ENCODE results near the gene OXCT2.
A peak's percentile ranks its signal among the peaks of the same experiment; 100 is the strongest.
"Not testable (repeated sequence)": the region's sequence is repeated elsewhere in the genome, so short reads cannot be mapped to it uniquely, and the experiment has no call there.

The OXCT2 gene

DNA sequence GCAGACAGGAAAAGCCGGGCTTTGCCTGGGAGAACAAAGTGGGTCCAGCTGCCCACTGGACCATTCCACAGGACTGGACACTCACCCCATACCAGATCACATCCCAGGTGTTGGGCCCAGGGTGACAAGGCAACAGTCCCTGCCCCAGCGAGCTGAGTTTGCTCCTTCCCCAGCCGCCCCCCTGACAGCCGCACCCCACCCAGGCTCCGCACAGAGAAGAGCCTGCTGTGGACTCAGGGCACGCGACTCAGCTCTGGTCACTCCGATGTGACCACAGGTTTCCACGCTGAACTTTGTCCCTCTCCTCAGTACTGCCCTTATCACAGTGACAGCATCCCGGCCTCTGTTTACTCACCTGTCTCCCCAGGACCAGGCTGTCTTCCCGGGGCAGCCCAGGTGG is 16.3 kb upstream of the OXCT2 start:
- DNase-seq (ENCODE audit: low spot score), result no peak

DNA sequence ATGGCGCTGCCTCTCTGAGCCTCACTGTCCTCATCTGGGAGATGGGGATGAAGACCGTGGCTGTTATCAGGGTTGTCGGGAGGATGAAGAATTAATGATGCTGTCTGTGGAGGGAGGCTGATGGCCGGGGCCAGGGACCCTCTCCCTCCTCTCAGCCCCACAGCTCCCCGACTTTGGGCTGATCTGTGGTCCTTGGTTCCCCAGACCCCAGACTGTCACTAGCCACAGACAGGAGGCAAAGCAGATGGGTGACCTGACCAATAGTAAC is 15.9 kb upstream of the OXCT2 start:
- DNase-seq (ENCODE audit: low spot score), result not testable (repeated sequence)

DNA sequence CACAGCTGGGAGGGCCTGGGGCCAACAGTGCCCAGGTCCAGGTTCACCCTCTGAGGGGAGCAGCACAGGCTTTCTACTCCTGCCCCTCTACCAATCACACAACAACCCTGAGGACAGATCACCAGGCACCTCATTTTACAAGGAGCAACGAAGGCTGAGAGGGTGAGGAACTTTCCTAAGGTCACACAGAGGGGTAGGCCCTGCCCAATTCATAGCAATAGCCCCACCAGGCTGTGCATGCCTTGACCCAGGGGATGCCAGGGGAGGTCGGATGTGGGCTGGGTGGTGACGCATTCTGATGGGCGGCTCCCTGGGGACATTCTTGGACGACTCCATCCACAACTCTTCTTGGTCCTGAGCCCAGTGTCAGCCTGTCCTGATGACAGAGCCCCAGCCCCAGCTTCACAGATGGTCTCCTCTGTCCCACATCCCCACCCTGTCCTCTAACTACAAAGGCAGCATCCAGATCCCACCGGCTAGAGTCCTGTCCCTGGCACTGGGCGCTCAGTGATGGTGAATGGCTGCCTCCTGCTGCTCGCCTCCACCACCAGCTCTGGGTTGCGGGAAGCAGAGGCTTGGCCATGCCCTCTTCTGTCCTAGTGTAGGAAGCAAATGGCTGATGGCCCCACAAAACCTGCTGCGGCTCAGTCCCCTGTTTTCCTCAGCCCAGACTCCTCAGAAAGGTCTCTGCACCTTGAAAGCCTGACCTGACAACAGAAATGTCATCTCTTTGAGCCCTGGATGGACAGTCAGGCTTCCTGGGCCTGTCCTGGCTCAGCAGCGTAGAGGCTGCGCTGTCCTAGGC is 15.4 kb upstream of the OXCT2 start:
- not testable (repeated sequence) for DNase-seq (ENCODE audit: low spot score)

DNA sequence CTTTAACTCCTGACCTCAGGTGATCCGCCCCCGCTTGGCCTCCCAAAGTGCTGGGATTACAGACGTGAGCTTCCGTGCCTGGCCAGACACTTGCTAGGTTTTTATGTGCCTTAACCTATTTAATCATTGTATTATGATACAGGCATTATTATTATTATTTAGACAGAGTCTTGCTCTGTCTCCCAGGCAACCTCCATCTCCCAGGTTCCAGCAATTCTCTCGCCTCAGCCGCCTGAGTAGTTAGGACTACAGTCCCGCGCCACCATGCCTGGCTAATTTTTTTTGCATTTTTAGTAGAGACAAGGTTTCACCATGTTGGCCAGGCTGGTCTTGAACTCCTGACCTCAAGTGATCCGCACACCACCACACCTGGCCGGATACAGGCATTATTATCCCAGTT is 11.5 kb upstream of the OXCT2 start:
- DNase-seq (ENCODE audit: low spot score), result not testable (repeated sequence)

DNA sequence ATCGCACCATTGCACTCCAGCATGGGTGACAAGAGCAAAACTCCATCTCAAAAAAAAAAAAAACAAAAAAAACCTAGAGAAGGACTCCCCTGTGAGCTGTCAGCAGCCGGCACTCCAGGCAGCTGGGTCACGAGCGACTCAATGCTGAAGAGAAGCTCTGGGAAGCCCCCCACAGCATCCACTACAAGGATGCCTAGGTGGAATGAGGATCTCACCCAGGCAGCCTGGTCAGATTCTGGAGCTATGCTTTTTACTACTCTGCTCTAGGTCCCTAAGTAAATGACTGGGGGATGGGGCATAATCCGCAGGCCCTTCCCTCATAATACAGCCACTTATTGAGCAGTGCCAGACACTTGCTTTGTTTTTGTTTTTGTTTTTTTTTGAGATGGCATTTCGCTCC is 11.0 kb upstream of the OXCT2 start:
- DNase-seq (ENCODE audit: low spot score), result no peak

DNA sequence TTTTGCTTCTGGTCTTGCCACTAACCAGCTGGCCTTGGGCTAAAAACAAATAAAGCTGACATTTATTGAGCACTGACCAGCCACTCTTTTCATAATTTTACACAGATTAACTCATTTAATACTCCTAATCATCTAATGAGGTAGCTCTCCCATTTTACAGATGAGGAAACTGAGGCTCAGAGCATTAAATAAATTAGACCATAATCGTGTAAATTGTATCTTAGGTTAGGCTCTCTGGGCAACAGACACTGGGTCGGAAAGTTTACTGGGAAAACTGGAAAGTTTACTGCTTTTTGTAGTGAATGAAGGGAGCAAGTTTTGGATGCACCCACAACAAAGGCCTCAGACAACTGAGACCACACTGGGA is 10.2 kb upstream of the OXCT2 start:
- no peak for DNase-seq (ENCODE audit: low spot score)

DNA sequence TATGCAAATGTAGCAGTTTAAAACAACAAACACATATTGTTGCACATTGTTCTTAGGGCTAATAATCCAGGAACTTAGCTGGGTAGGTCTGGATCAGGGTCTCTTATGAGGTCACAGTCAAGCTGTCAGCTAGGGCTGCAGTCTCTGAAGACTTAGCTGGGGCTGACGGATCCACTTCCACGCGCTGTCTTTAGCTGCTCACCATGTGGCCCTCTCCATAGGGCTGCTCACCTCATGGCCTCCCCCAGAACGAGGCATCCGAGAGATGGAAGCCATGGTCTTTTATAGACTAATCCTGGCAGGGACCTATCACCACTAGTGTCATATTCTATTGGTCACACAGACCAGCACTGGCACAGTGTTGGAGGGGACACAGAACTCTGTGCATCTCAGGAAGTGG is 8.7 kb upstream of the OXCT2 start:
- peak; percentile 20 for DNase-seq (ENCODE audit: low spot score)

DNA sequence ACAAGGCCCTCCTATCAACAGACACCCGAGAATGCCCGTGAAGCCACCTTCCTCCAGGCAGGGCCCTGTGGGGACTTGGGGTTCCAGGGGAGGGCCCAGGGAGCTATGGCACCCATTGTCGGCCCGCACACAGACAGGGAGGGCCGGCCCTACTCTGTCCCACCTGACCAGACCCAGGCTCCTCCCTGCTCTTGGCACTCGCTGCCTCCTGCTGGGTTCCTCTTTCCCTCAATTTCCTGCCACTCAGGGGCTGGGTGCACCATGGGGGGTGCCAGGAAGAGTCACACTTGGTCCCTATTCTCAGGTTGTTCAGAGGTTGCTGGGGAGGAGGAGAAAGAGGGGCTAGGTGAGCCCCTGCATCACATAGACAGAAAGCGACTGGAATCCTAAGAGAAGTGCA is 8.0 kb upstream of the OXCT2 start:
- no peak for DNase-seq (ENCODE audit: low spot score)

DNA sequence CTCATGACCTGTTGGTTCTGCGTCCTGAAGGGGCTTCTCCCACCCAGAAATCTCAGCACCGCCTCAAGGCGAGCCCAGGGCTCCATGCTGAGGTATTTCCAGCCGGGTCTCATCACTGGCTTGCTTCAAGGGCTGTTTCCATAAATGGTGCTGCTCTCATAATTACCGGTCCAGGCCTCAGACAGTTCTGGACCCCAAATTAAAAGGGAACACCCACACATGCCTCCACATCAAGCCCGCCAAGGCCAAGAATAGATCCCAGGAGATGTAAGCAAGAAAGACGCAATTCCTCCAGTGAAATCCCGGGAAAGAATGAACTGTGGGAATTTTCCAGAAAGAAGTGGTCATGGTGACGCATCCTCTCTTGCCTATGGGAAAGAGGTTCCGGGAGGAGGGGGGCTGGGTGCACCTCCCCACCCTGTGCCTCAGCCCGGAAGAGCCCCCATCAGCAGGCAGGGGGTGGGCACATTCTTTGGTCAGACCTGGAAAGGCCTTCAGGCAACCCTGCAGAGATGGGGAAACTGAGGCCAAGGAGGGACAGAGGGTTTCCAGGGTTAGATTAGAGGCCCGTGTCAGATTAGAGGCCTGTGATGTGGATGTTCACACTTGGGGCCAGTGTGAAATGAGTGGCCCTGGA is 7.4 kb upstream of the OXCT2 start:
- not testable (repeated sequence) for DNase-seq (ENCODE audit: low spot score)

DNA sequence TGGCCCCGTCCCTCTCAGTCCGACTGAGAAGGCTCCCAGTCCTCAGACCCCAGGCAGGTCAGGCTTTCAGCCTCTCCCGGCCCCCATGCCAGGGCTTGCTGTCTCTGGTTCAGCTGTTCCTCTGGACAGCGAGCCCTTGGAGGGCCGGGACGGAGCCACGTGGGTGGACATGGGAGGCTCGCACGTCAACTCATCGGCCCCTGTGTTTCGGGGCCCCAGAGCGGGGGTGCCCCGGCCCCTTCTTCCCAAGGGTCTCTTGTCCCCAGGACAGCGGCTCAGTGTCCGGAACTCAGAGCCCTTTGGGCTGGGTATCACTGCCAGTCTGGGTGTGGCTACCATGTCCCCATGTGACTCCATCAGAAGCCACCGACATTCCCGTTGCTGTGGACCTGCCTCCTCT is 6.7 kb upstream of the OXCT2 start:
- DNase-seq (ENCODE audit: low spot score), result not testable (repeated sequence)

DNA sequence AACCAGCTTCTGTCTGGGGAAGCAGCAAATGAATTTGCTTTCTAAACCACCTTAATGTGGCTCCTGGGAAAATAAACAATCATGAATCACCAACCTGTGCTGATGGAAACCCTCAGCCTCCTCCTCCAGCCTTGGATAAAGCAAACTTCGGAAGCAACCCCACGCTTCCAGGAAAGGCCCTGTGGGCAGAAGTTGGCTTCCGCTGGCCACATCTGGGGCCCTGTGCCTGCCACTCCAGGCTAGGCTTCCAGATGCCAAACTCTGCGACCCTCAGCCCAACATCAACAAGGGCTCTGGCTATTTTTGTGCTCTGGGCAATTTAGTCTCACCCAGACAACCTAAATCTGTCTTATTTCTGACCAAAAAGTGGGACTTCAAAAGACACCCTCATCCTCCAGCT is 6.2 kb upstream of the OXCT2 start:
- peak; percentile 57 for DNase-seq (ENCODE audit: low spot score)

DNA sequence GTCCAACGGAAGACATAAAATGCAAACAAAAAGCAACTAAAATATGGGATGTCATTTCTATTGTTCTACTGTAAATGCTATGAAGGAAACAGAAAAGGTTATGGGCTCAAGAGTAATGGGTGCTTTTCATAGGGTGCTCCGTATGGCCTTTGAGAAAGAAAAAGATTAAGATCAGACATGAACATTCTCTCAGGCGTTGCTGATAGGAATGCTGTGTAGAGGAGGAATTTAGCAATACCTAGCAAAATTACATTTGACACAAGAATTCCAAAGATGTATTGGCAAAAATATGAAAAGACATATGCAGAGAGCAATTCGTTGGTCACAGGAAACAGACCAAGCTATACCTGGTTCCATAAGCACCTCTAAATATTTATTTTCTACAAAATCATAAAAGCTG is 5.7 kb upstream of the OXCT2 start:
- DNase-seq (ENCODE audit: low spot score), result no peak

DNA sequence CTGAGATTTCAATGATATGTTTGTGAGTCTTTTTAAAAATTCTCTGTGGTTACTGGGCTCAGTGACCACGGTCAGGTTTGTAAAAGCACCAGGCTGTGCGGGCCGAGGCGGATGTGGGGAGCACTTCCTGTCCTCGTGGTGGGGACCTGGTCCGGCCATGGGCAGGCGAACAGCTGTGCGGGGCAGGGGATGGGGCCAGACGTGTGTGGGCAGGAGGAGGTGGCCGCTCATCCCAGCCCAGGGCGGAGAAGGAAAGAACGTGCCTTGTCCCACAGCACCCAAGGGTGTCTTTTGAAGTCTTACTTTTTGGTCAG is 5.2 kb upstream of the OXCT2 start:
- no peak for DNase-seq (ENCODE audit: low spot score)

DNA sequence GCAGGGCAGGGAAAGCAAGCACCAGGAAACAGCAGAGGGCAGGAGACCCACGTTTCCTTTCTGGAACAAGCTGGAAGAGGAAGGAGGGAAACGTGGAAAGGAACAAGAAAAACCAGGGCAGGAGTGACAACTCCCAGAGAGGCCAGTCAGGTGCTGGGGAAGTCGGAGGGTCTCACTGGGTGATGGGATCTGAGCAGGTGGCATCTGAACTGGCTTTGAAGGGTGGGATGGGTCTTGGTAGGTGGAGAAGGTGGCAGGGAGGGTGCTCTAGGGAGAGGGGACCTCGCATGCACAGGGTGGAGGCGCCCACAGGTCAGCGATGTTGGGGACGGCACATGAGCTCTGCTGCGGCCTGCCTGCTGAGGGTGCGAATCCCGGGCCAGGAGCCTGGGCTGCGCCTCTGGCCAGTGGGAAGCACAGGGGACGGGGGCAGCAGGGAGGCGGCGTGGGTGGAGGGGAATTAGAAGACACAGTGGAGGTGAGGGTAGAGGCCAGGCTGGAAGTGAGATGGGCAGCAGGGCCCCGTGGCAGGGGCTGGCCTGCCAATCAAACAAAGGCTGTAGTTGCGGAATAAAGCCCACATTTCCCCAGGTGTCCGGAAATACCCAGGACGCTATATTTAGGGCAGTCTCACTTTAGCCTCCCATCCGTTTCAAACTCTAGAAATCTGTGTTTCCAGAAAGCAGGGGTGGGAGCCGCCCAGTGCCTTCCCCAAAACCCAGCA is 4.7 kb upstream of the OXCT2 start:
- DNase-seq (ENCODE audit: low spot score), result not testable (repeated sequence)

DNA sequence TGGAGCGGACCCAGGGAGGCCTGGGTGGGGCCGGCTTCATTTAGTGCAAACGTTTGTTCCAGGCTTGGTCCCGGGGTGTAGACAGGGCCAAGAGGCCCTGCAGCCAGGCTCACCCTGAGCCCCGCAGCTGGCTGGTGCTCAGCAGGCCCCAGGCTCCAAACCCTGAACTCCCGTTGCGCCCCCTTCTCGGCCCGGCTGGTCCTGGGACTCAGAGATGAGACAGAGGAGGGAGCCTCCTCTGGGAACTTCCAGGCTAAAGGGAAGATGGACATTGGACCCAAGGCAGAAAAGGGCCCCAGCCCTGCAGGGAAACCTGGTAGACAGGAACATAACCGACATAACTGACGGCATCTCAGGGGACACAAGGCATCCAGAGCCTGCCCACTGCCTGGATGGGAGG is 4.0 kb upstream of the OXCT2 start:
- DNase-seq (ENCODE audit: low spot score), result not testable (repeated sequence)

DNA sequence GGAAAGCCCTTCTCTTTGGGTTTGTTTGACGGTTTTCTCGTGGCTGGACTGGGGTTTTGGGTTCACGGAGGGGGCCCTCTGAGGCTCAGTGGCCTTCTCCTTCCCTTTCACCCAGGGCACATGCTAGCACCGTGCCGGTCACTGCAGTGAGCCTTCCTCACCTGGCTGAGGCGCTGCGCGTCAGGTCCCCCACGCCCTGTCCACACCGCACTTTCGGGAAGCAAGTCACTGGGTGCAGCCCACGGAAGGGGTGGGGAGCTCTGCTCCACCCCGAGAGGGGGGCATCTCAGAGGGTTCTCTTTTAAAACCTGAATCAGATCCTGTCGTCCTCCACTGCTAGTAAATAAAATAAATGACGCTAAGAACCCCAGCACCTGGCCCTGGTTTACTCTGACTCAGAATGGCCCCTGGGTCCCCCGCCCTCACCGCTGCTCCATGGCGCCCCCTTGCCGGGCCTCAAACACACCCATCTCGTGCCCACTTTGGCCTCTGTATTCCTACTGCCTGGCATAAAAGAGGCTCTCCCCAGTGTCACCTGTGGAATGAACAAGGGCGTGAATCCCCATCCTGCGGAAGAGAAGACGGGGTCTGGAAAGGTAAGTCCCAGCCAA is 2.3 kb upstream of the OXCT2 start:
- DNase-seq (ENCODE audit: low spot score), result not testable (repeated sequence)

DNA sequence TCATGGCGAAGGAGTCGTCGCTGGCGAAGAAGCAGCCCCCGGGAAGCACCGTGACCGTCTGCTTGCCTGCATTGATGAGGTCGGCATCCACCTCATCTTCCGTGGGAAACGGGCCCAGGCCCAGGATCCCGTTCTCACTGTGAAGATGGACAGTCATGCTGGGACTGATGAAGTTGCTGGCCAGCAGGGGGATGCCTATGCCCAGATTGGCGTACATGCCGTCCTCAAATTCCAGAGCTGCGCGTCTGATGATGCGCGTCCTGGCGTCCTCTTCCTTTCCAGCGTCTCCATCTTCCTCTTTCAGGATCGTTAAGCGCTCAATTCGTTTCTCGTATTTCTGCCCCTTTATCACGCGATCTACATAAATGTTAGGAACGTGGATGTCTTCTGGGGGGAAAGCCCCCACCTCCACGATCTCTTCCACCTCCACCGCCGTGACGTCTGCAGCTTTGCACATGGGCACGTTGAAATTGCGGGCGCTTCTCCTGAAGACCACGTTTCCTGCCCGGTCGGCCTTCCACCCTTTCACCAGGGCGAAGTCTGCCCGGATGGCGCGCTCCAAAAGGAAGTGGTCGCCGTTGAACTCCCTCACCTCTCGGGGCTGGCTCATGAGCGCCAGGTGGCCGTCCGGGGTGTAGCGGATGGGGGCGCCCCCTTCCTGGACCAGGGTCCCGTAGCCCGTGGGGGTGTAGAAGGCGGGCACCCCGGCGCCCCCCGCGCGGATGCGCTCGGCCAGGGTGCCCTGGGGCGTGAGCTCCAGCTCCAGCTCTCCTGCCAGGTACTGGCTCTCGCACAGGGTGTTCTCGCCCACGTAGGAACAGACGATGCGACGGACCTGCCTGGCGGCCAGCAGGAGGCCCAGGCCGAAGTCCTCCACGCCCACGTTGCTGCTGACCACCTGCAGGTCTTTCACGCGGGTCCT is 787 bp downstream of the OXCT2 start:
- not testable (repeated sequence) for DNase-seq (ENCODE audit: low spot score)

DNA sequence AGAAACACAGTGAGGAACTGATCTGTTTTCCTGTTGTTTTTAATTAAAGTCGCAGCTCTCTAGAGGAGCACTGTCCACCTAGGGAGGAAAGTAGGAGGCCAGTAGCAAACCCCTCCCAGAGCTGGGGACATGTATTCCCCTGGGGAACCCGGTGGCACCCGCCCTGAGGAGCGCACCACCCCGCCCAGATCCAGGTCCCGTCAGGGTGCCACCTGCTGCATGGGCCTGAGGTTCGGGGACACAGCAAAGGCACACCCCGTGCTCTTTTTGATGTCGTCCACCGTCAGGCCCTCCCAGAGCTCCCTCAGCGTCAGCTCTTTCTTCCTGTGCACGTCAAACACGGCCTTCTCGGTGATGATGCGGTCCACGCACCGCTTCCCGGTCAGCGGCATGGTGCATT is 1.6 kb downstream of the OXCT2 start:
- DNase-seq (ENCODE audit: low spot score), result not testable (repeated sequence)

DNA sequence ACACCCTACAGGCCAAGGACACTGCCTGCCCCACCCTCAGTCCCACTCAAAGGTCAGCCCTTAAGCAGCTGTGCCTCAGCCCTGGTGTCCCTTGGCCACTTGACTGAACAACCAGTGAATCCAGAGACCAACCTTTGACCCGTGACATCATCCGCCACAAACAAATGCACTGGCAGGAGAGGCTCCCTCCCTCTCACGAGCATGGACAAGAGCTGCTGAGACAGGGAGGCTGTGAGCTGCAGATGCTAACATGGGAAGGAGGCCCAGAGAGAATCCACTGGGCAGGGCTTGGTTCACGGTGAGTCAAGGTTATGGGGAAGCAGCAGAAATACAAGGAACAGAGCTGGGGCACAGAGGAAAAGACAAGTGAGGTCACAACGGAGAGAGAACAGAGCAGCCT is 4.7 kb downstream of the OXCT2 start:
- DNase-seq (ENCODE audit: low spot score), result not testable (repeated sequence)

DNA sequence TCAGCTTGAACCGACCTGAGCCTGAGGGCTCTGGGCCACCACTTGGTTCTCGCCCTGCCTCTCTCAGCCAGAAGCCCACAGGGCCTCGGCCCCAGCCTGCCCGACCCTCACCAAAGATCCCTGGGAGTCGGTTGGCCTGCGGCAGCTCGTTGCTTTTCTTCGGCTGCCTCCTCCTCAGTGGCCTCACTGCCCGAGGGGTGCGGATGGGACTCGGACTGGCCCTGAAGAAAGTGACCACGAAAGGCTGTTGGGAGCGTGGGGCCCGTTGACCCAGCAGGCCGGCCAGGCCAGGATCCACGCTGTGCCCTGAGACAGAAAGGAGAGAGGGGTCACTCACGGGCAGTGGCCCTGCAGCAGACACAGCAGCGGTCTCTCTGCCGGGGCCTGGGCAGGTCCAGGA is 6.6 kb downstream of the OXCT2 start:
- not testable (repeated sequence) for DNase-seq (ENCODE audit: low spot score)

DNA sequence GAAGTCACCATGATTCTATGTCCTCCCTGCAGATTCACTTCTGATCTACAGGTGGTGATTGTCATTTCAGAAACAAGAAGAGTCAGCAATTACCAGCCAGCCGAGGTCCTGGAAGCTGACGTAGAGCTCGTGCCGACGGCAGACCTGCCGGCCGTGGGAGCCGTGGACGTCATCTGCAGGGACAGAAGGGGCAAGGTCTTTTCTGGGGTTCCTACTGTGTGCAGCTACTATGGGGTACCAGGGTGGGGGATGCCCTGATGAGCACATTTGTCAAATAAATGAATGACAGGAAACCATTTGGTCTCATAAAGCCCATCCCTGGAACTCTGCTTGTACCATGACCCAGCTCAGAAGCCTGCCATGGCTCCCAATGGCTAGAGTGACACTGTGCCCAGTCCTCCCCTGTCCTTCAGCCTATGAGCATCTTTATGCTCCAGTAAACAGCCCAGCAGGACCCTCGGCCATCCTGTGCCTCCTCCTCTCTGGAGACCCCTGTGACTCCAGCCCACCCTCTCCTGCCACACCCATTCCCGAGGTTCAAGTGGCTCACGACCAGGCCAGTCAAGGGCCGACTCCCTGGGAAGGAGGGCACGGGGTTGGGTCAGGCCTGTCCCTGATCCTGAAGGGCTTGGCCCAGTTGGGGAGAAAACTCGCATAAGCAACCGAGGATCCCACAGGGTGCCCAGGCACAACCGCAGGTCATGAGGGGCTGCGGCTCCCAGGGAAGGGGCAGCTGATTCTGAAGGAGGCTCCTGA is 7.4 kb downstream of the OXCT2 start:
- DNase-seq (ENCODE audit: low spot score), result peak; percentile 47

All from left forelimb (tissue), 1 donor.